Neural progenitor cell (in vitro differentiated cells): ENCODE data around the gene FBN3. TPM values are rescaled to one million over a fixed set of nuclear protein-coding genes. Genes with fewer than 3 reads are reported as not detected.
A peak's percentile ranks its signal among the peaks of the same experiment; 100 is the strongest.

ENCODE experiments used
- DNase-seq: peaks from one replicate; pipeline ENCODE4 v3.0.0-alpha.2; 2016; ENCODE audit warnings: low spot score
- H2AFZ ChIP-seq: fragments of 200-600 bp; sonication (generic); replicated peaks from 2 replicates; pipeline ENCODE4 v1.6.1; 2016; ENCODE audit warnings: antibody characterized with exemption
- H3F3A ChIP-seq: fragments of 200-600 bp; sonication (generic); 2 replicates; pipeline ENCODE4 v1.6.1; 2016; ENCODE audit warnings: antibody characterized with exemption, low read depth
- H3K27ac ChIP-seq: fragments of 200-600 bp; sonication (generic); 2 replicates; pipeline ENCODE4 v1.5.1; 2016; ENCODE audit warnings: mild to moderate bottlenecking
- H3K27me3 ChIP-seq: fragments of 200-600 bp; sonication (generic); 2 replicates; pipeline ENCODE4 v1.6.1; 2016; ENCODE audit warnings: mild to moderate bottlenecking, moderate library complexity
- H3K36me3 ChIP-seq: fragments of 200-600 bp; sonication (generic); 2 replicates; pipeline ENCODE4 v1.5.1; 2016
- H3K4me1 ChIP-seq: fragments of 200-600 bp; sonication (generic); 2 replicates; pipeline ENCODE4 v1.6.1; 2016; ENCODE audit warnings: mixed run types
- H3K4me2 ChIP-seq: fragments of 200-600 bp; sonication (generic); 2 replicates; pipeline ENCODE4 v1.6.1; 2016
- H3K4me3 ChIP-seq: fragments of 200-600 bp; sonication (generic); 2 replicates; pipeline ENCODE4 v1.5.1; 2016
- H3K79me2 ChIP-seq: fragments of 200-600 bp; sonication (generic); 2 replicates; pipeline ENCODE4 v1.6.1; 2016; ENCODE audit warnings: low read depth
- H3K9ac ChIP-seq: fragments of 200-600 bp; sonication (generic); 2 replicates; pipeline ENCODE4 v1.6.1; 2016
- H3K9me3 ChIP-seq: fragments of 200-600 bp; sonication (generic); 2 replicates; pipeline ENCODE4 v1.5.1; 2016; ENCODE audit warnings: low read depth
- H4K20me1 ChIP-seq: fragments of 200-600 bp; sonication (generic); 2 replicates; pipeline ENCODE4 v1.6.1; 2016; ENCODE audit warnings: low read depth
- H3K27ac Mint-ChIP-seq: 3 replicates; pipeline ENCODE4 v1.8.0; 2021; ENCODE audit warnings: mixed read lengths
- H3K27me3 Mint-ChIP-seq: 2 replicates; pipeline ENCODE4 v1.8.0; 2022; ENCODE audit warnings: low read depth, mild to moderate bottlenecking, inconsistent platforms, moderate library complexity, mixed read lengths; ENCODE audit not compliant: insufficient read depth
- H3K36me3 Mint-ChIP-seq: 3 replicates; pipeline ENCODE4 v1.8.0; 2021; ENCODE audit warnings: mixed read lengths
- H3K4me1 Mint-ChIP-seq: 3 replicates; pipeline ENCODE4 v1.8.0; 2021; ENCODE audit warnings: mixed read lengths
- H3K4me3 Mint-ChIP-seq: 3 replicates; pipeline ENCODE4 v1.8.0; 2021; ENCODE audit warnings: mild to moderate bottlenecking, moderate library complexity, mixed read lengths
- H3K9me3 Mint-ChIP-seq: 3 replicates; pipeline ENCODE4 v1.8.0; 2020; ENCODE audit warnings: mixed read lengths
- EZH2 ChIP-seq: fragments of 200-600 bp; sonication (generic); IDR thresholded peaks from 2 replicates; pipeline ENCODE4 v1.6.1; 2017; ENCODE audit warnings: antibody characterized with exemption, mild to moderate bottlenecking, moderate library complexity
- EZH2phosphoT487 ChIP-seq: fragments of 200-600 bp; sonication (generic); IDR thresholded peaks from 2 replicates; pipeline ENCODE4 v1.6.1; 2017; ENCODE audit warnings: antibody characterized with exemption
- total RNA-seq: library from RNA; depleted of rRNA; stranded (reverse); fragments of >200 nt; gene quantifications from 2 replicates; pipeline ENCODE4 v1.2.3, GENCODE V29; 2015; ENCODE audit warnings: low replicate concordance
- TF ChIP-seq, protein P1 (sequence below): fragments of 200-600 bp; sonication (generic); IDR thresholded peaks from 2 replicates; pipeline ENCODE4 v1.5.1; 2017; ENCODE audit warnings: antibody characterized with exemption, mild to moderate bottlenecking

Gene FBN3
- total RNA-seq, 1 donor from 2014 or later: 23.0 TPM

GRCh38 chr19:8120636-8121480 lies 28.5 kb downstream of the FBN3 start:
- Mint-ChIP-seq H3K4me3 (no peak overlapping the region), H3K27me3 (no peaks in the 10 kb centered on the region), H3K36me3 (peaks cover 11% of the 10 kb centered on the region), H3K4me1 (no peaks in the 10 kb centered on the region), H3K27ac (peak overlapping the region; percentile 66), H3K9me3 (no peaks in the 10 kb centered on the region)
- Histone ChIP-seq H3K79me2 (no peaks in the 10 kb centered on the region), H3F3A (no peaks in the 10 kb centered on the region), H3K4me2 (no peak overlapping the region), H3K27me3 (no peaks in the 10 kb centered on the region), H3K9me3 (no peaks in the 10 kb centered on the region), H3K4me3 (no peak overlapping the region), H3K27ac (no peak overlapping the region), H3K36me3 (no peaks in the 10 kb centered on the region), H3K4me1 (no peaks in the 10 kb centered on the region), H4K20me1 (no peaks in the 10 kb centered on the region), H3K9ac (no peak overlapping the region), H2AFZ (no peak overlapping the region)
- DNase-seq: no peak
- no peak for TF ChIP-seq EZH2phosphoT487
- no peak for TF ChIP-seq EZH2
- TF ChIP-seq, protein P1, sequence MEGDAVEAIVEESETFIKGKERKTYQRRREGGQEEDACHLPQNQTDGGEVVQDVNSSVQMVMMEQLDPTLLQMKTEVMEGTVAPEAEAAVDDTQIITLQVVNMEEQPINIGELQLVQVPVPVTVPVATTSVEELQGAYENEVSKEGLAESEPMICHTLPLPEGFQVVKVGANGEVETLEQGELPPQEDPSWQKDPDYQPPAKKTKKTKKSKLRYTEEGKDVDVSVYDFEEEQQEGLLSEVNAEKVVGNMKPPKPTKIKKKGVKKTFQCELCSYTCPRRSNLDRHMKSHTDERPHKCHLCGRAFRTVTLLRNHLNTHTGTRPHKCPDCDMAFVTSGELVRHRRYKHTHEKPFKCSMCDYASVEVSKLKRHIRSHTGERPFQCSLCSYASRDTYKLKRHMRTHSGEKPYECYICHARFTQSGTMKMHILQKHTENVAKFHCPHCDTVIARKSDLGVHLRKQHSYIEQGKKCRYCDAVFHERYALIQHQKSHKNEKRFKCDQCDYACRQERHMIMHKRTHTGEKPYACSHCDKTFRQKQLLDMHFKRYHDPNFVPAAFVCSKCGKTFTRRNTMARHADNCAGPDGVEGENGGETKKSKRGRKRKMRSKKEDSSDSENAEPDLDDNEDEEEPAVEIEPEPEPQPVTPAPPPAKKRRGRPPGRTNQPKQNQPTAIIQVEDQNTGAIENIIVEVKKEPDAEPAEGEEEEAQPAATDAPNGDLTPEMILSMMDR: no peak

GRCh38 chr19:8117991-8118390 lies 31.4 kb downstream of the FBN3 start:
- H3K9me3 ChIP-seq: no peaks in the 10 kb centered on the region
- TF ChIP-seq, protein P1: no peak
- no peak for TF ChIP-seq EZH2phosphoT487
- no peak for TF ChIP-seq EZH2
- H3K9ac ChIP-seq: no peak overlapping the region
- no peaks in the 10 kb centered on the region for H3K36me3 ChIP-seq
- H4K20me1 ChIP-seq: no peaks in the 10 kb centered on the region
- Mint-ChIP-seq H3K4me1 (peaks cover under 1% of the 10 kb centered on the region), H3K4me3 (no peak overlapping the region), H3K27me3 (no peaks in the 10 kb centered on the region), H3K9me3 (no peaks in the 10 kb centered on the region), H3K27ac (no peak overlapping the region), H3K36me3 (peaks cover 4% of the 10 kb centered on the region)
- no peak for DNase-seq
- no peaks in the 10 kb centered on the region for H3K4me1 ChIP-seq
- no peaks in the 10 kb centered on the region for H3K79me2 ChIP-seq
- no peaks in the 10 kb centered on the region for H3K27me3 ChIP-seq
- H3K4me2 ChIP-seq: no peak overlapping the region
- H3F3A ChIP-seq: no peaks in the 10 kb centered on the region
- no peak overlapping the region for H3K27ac ChIP-seq
- H3K4me3 ChIP-seq: no peak overlapping the region
- H2AFZ ChIP-seq: no peak overlapping the region

- Histone ChIP-seq H3K36me3 (no peaks in the 10 kb centered on the region), H3K9me3 (no peaks in the 10 kb centered on the region), H3K9ac (no peak overlapping the region), H3K79me2 (no peaks in the 10 kb centered on the region), H3K27me3 (no peaks in the 10 kb centered on the region), H2AFZ (no peak overlapping the region), H3K4me2 (no peak overlapping the region), H3K4me1 (no peaks in the 10 kb centered on the region), H3F3A (no peaks in the 10 kb centered on the region), H3K27ac (no peak overlapping the region), H4K20me1 (no peaks in the 10 kb centered on the region), H3K4me3 (no peak overlapping the region)
- no peak for DNase-seq
- Mint-ChIP-seq H3K9me3 (no peaks in the 10 kb centered on the region), H3K27me3 (peaks cover 3% of the 10 kb centered on the region), H3K36me3 (peaks cover 6% of the 10 kb centered on the region), H3K27ac (no peak overlapping the region), H3K4me1 (peaks cover 5% of the 10 kb centered on the region), H3K4me3 (no peak overlapping the region)
- TF ChIP-seq, protein P1: no peak
Observed at GRCh38 chr19:8116437-8117293, 32.7 kb downstream of the FBN3 start.
